Measurements from ENCODE around the gene ALDH7A1.
"Not testable (repeated sequence)": the region's sequence is repeated elsewhere in the genome, so short reads cannot be mapped to it uniquely, and the experiment has no call there.

ALDH7A1 gene

DNA sequence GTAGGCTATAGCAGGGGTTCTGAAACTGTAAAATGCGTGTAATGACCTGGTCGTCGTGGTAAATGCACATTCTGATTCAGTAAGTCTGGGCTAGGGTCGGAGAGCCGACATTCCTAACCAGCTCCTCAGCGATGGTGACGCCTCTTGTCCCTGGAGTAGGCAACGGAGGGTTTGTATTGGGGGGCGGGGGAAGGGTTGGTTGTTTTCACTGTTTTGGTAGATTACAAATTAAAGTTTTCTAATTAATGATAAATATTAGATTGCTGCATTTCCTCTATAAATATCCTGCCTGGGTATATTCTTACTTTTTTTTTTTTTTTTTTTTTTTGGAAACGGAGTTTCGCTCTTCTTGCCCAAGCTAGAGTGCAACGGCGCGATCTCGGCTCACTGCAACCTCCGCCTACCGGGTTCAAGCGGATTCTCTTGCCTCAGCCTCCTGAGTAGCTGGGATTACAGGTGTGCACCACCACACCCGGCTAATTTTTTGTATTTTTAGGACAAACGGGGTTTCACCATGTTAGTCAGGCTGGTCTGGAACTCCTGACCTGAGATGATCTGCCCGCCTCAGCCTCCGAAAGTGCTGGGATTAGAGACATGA, 566 bp upstream of the ALDH7A1 start:
- DNase-seq (ENCODE audit: low read depth in 2 of 2), result no peak

GRCh38 chr5:126591549-126591948, 3.5 kb downstream of the ALDH7A1 start:
- no peak for DNase-seq (ENCODE audit: low read depth in 2 of 2)

- DNase-seq (ENCODE audit: low read depth in 2 of 2), result no peak
Measured at GRCh38 chr5:126589536-126590297, 5.3 kb downstream of the ALDH7A1 start.

DNA sequence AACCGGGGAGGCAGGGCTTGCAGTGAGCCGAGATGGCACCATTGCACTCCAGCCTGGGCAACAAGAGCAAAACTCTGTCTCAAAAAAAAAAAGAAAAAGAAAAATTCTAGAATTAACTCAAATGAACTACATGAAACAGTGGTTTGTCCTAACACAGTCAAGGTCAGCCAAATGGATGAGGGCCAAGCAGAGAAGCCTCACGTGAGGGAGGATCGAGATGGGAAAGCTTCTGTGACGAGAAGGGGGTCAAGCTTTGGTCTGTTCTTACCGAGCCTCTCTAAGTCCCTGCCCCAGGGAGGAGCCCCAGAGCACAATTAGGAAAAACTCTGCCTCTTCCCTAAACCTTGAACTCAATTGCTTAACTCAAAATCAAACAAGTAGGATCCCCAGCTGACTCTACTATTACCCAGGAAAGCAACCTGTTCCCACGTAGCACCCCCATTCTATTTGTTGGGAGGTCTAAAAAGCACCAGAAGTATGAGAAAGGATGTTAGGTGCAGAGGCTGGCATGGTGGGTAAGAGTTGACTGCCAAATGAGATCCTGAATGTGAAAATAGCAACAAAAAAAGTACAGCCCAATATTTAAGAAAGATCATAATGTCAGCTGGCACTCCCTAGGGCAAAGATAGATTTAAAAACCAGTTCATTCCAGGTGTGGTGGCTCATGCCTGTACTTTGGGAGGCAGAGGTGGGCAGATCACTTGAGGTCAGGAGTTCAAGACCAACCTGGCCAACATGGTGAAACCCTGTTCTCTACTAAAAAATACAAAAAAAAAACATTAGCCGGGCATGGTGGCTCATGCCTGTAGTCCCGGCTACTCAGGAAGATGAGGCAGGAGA, 7.2 kb downstream of the ALDH7A1 start:
- no peak for DNase-seq (ENCODE audit: low read depth in 2 of 2)

DNA sequence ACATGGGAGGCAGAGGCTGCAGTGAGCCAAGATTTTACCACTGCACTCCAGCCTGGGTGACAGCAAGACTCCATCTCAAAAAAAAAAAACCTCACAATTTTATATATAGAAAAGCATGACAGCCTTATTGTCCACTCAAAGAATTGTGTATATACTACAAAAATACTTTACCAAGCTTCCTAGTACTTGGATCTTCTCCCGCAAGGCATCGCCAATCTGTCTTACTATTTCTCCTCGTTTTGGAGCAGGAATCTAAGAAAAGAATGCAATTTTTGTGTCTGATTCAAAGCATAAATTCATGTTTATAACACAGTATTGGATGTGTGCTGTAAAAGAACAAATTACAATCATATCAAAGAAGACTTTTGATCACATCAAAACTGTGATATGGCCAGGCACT, 11.3 kb downstream of the ALDH7A1 start:
- DNase-seq (ENCODE audit: low read depth in 2 of 2), result no peak

DNA sequence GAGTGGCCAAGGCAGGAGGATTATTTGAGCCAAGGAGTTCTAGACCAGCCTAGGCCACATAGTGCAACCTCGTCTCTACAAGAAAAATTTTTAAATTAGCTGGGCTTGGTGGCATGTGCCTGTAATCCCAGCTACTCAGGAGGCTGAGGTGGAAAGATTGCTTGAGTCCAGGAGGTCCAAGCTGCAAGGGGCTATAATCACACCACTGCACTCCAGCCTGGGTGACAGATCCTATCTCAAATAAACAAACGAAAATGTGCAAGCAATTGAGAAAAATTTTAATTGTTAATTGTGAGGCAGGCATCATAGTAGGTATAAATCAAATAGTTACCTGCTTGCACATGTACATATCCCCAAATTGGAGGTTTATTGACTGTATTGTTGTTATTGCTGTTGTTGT, 15.3 kb downstream of the ALDH7A1 start:
- DNase-seq (ENCODE audit: low read depth in 2 of 2), result no peak

DNA sequence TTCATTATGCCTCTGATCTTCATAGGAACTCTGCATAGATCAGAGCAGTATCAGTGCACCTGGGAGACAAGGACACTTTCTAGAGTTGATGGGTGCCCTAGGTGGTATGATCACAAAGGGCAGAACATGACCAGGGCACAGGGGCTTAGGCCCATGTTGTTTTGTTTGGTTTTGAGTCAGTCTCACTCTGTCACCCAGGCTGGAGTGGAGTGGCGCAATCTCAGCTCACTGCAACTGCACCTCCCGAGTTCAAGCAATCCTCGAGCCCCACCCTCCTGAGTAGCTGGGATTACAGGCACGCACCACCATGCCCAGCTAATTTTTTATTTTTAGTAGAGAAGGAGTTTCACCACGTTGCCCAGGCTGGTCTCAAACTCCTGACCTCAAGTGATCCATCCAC, 17.6 kb downstream of the ALDH7A1 start:
- no peak for DNase-seq (ENCODE audit: low read depth in 2 of 2)

DNA sequence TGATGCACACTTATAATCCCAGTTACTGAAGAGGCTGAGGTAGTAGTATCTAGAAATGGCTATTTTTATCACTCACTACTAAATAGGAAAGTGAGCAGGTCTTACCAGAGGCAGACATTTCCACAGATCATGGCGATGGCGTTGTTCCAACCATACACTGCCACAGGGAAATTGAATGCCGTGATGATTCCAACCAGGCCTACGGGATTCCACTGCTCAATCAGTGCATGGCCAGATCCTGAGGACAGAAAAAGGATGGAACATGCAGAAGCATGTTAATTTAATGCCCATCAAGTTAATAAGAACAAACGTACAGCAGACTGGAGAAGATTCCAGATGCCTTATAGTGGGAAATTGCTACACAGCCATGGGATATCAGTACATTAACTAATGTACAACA, 18.0 kb downstream of the ALDH7A1 start:
- no peak for DNase-seq (ENCODE audit: low read depth in 2 of 2)

DNA sequence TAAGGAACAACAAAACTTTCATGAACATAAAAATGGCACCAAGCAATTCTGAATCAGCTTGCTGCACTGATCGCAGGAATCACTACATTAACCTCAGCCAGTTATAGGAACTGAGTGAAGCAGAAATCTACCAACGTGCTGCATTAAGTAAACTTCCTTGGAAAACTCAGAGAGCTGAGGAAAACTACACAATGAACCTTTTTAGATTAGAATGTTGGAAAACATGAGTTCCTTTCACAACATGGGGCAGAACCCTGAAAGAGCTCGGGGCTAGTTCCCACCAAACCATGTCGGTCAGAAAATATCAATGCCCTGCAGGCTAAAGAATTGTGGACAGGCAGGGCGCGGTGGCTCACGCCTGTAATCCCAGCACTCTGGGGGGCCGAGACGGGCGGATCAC, 19.4 kb downstream of the ALDH7A1 start:
- DNase-seq (ENCODE audit: low read depth in 2 of 2), result no peak

DNA sequence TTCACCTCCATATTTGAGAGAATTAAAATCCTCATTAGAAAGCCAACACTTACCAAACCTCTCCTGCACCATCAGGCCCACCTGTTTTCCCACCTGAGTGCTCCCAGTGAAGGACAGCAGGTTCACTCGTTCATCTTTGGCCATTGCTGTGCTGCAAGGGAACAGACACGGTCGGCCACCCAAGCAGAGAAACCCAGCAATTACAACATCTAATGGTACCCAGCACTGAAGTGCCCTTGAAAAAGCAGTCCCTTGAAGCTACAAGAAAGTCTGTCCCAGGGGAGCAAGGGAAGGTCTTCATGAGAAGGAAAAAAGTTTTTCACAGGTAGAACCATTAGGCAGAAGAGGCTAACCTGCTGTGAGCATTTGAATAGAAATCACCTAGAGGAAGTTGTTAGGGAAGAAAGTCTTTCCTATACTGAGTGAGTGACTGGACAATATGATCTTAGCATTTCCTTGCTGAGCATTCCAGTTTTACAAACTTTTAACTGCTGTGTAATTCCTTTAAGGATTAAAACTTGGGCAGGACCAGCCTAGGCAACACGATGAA, 26.7 kb downstream of the ALDH7A1 start:
- DNase-seq (ENCODE audit: low read depth in 2 of 2), result no peak

DNA sequence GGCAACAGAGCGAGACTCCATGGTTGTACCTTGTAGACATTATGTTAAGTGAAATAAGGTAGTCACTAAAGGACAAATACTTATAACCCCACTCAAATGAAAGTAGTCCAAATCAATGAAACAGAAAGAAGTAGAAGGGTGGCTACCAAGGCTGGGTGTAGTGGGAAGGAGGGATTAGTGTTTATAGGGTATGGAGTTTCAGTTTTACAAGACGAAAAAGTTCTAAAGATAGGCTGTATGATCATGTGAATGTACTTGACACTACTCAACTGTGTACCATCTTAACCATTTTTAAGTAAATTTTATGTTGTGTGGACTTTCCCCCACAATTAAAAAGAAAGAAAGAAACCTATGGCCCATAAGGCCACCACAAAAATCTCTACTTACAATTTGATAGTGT, 32.2 kb downstream of the ALDH7A1 start:
- DNase-seq (ENCODE audit: low read depth in 2 of 2), result no peak

DNA sequence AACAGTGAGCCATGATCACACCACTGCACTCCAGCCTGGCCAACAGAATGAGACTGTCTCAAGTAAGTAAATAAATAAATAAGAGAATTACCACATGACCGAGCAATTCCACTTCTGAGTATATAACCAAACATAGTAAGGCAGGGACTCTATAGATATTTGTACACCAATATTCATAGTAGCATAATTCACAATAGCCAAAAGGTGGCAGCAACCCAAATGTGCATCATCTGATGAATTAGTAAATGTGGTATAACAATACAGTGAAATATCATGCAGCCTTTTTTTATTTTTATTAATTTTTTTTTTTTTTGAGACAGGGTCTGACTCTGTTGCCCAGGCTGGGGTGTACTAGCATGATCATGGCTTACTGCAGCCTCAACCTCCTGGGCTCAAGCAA, 33.1 kb downstream of the ALDH7A1 start:
- no peak for DNase-seq (ENCODE audit: low read depth in 2 of 2)

- DNase-seq (ENCODE audit: low read depth in 2 of 2), result not testable (repeated sequence)
Measured at GRCh38 chr5:126555101-126555500, 39.9 kb downstream of the ALDH7A1 start.

GRCh38 chr5:126552614-126553013, 42.4 kb downstream of the ALDH7A1 start:
- no peak for DNase-seq (ENCODE audit: low read depth in 2 of 2)

GRCh38 chr5:126544087-126544740, 50.8 kb downstream of the ALDH7A1 start:
- DNase-seq (ENCODE audit: low read depth in 2 of 2), result peak; percentile 3 to 9

DNA sequence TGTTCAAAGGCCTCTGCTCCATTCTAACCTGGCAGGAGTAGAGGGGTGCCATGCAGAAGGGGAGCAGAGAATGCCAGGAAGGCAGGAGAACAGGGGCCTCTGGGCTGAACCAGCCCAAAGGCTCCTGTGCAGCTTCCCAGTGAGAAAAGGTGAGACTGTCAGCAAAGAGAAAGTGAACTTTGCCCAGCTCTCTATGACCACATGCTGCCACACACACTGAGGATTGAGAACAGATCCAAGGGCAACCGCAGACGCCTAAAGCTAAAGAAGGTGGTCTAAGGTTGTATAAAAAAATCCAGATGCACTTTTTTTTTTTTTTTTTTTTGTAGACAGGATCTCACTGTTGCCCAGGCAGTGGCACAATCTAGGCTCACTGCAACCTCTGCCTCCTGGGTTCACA, 51.4 kb downstream of the ALDH7A1 start:
- DNase-seq (ENCODE audit: low read depth in 2 of 2), result no peak

GRCh38 chr5:126543009-126543408, 52.0 kb downstream of the ALDH7A1 start:
- DNase-seq (ENCODE audit: low read depth in 2 of 2), result no peak

GRCh38 chr5:126542441-126542840, 52.6 kb downstream of the ALDH7A1 start:
- DNase-seq (ENCODE audit: low read depth in 2 of 2), result no peak

DNA sequence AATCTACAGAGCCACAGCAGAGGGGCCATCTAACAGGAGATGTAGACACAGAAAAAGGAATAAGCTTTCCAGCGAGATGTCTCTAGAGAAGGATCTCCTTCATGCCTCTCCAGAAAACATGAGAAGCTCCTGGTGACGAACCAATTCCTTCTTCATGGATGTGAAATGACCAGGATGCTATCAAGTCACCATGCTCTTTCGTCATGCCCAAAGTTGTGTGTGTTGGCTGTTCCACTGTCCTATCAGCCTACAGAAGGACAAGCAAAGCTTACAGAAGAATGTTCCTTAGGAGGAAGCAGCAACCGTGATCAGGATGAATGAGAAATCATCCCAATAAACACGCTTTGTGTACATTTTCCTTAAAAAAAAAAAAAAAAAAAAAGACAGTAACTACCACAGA, 54.4 kb downstream of the ALDH7A1 start:
- no peak for DNase-seq (ENCODE audit: low read depth in 2 of 2)

DNA sequence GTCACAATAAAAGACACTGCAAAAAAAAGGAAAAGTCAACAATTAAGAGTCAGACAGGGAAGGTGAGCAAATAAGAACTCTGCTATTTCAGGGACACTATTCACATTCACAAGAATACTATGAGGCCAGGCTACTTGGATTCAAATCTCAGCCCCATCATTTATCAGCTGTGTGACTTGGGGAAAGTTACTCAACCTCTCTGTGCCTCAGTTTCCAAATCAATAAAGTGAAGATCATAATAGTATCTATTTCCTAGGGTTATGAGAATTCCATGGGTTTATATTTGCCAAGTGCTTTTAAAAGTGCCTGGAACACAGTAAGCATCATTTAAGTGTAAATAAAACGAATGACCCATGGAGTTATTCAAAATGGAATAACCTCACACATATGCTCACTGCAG, 56.4 kb downstream of the ALDH7A1 start:
- DNase-seq (ENCODE audit: low read depth in 2 of 2), result no peak

- no peak for DNase-seq (ENCODE audit: low read depth in 2 of 2)
Measured at GRCh38 chr5:126536874-126537273, 58.1 kb downstream of the ALDH7A1 start.
